ENCODE results near the gene EDNRA.

Gene EDNRA

DNA sequence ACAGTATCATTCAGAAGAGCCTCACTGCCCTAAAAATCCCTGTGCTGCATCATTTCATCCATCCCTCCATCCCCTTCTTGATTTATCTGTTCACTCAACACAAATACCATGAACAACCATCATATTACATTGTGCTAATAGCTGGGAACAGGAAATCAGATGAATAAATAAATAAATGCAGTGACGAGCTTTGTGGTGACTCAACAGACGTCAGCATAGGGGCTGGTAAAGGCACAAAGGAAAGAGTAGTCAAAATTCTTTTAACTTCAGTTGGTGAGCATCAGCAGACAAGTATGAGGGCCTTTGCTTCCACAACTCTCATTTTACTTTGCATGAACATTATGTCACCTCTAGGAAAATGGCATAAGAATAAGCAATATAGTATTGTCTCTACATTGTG lies 65.5 kb downstream of the EDNRA start:
- Histone ChIP-seq H3K4me1 (ENCODE audit: insufficient read depth, low read length, severe bottlenecking) (no peaks in the 10 kb centered on the region), H3F3A (ENCODE audit: insufficient read depth, low read length) (no peaks in the 10 kb centered on the region), H3K9ac (ENCODE audit: low read length) (no peak overlapping the region), H3K36me3 (ENCODE audit: insufficient read depth, low read length) (no peaks in the 10 kb centered on the region), H3K79me2 (ENCODE audit: insufficient read depth, low read length) (no peaks in the 10 kb centered on the region), H3K9me3 (ENCODE audit: low read length) (no peaks in the 10 kb centered on the region), H2AFZ (ENCODE audit: low read length) (no peak overlapping the region), H3K9me2 (ENCODE audit: low read depth, low read length) (no peaks in the 10 kb centered on the region), H3K27me3 (ENCODE audit: insufficient read depth, low read length) (no peaks in the 10 kb centered on the region), H3K27ac (ENCODE audit: low read depth, low read length, poor library complexity, severe bottlenecking) (no peak overlapping the region), H3K4me3 (ENCODE audit: low read depth, low read length, poor library complexity, severe bottlenecking) (no peak overlapping the region), H4K20me1 (ENCODE audit: insufficient read depth, low read length) (no peaks in the 10 kb centered on the region), H3K4me2 (ENCODE audit: low read length) (no peak overlapping the region)
- TF ChIP-seq EZH2 (IDR thresholded peaks at IDR 0.05; ENCODE audit: borderline replicate concordance, low read length) = no peak
- TF ChIP-seq, protein P1, sequence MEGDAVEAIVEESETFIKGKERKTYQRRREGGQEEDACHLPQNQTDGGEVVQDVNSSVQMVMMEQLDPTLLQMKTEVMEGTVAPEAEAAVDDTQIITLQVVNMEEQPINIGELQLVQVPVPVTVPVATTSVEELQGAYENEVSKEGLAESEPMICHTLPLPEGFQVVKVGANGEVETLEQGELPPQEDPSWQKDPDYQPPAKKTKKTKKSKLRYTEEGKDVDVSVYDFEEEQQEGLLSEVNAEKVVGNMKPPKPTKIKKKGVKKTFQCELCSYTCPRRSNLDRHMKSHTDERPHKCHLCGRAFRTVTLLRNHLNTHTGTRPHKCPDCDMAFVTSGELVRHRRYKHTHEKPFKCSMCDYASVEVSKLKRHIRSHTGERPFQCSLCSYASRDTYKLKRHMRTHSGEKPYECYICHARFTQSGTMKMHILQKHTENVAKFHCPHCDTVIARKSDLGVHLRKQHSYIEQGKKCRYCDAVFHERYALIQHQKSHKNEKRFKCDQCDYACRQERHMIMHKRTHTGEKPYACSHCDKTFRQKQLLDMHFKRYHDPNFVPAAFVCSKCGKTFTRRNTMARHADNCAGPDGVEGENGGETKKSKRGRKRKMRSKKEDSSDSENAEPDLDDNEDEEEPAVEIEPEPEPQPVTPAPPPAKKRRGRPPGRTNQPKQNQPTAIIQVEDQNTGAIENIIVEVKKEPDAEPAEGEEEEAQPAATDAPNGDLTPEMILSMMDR (IDR thresholded peaks at IDR 0.05; ENCODE audit: low read length) = no peak

DNA sequence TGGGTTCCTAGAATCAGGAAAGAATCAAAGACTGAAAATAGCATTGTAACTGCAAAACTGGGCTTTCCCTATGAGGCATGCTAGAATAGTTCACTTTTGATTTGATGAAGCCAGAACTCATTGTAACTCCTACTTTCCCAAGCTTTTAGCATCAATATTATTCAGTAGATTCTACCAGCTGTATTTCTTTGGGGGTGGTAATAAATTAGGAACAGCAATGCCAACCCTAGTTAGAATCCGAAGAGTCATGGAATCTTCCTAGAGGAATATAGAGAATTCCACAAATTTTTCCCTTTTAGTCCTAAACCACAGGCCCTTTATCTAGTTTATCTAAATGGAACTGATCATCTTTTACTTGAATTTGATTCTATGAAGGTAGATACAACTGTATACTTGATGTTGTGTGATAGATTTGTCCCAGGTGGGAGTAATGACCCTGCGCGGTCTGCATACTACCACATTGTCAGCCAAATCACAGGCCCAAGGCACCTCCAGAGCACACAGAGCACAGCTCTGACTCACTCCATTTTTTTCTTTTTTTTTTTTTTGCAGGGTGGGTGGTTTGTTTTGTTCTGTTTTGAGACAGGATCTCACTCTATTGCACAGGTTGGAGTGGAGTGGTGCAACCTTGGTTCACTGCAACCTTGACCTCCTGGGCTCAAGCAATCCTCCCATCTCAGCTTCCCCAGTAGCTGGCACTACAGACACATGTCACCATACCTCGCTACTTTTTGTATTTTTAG lies 66.6 kb downstream of the EDNRA start:
- Histone ChIP-seq H3K9ac (ENCODE audit: low read length) (no peak overlapping the region), H3F3A (ENCODE audit: insufficient read depth, low read length) (no peaks in the 10 kb centered on the region), H3K4me3 (ENCODE audit: low read depth, low read length, poor library complexity, severe bottlenecking) (no peak overlapping the region), H3K36me3 (ENCODE audit: insufficient read depth, low read length) (no peaks in the 10 kb centered on the region), H3K27me3 (ENCODE audit: insufficient read depth, low read length) (no peaks in the 10 kb centered on the region), H3K9me3 (ENCODE audit: low read length) (no peaks in the 10 kb centered on the region), H3K27ac (ENCODE audit: low read depth, low read length, poor library complexity, severe bottlenecking) (no peak overlapping the region), H3K4me1 (ENCODE audit: insufficient read depth, low read length, severe bottlenecking) (no peaks in the 10 kb centered on the region), H2AFZ (ENCODE audit: low read length) (no peak overlapping the region), H3K9me2 (ENCODE audit: low read depth, low read length) (no peaks in the 10 kb centered on the region), H3K4me2 (ENCODE audit: low read length) (no peak overlapping the region), H3K79me2 (ENCODE audit: insufficient read depth, low read length) (no peaks in the 10 kb centered on the region), H4K20me1 (ENCODE audit: insufficient read depth, low read length) (no peaks in the 10 kb centered on the region)
- TF ChIP-seq EZH2 (IDR thresholded peaks at IDR 0.05; ENCODE audit: borderline replicate concordance, low read length) = no peak
- TF ChIP-seq, protein P1 (IDR thresholded peaks at IDR 0.05; ENCODE audit: low read length) = no peak

DNA sequence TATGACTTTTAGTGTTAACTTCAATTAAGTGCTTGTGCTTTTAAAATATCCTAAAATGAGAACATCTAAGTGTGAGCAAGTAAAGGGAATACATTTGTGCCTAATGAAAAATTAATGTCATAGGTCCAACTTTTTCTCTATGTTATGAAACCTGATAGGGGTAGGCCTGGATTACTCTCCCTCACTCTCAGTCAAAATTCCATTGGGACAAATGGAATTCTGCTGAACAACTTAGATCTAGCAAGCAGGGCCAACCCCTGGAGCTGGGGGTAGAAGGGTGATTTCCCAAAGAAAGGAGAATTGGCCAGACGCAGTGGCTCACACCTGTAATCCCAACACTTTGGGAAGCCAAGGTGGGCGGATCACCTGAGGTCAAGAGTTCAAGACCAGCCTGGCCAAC lies 67.4 kb downstream of the EDNRA start:
- no peaks in the 10 kb centered on the region for H3K27me3 ChIP-seq (ENCODE audit: insufficient read depth, low read length)
- no peak overlapping the region for H2AFZ ChIP-seq (ENCODE audit: low read length)
- no peaks in the 10 kb centered on the region for H4K20me1 ChIP-seq (ENCODE audit: insufficient read depth, low read length)
- H3K9me3 ChIP-seq (ENCODE audit: low read length) = no peaks in the 10 kb centered on the region
- no peaks in the 10 kb centered on the region for H3K9me2 ChIP-seq (ENCODE audit: low read depth, low read length)
- no peak overlapping the region for H3K9ac ChIP-seq (ENCODE audit: low read length)
- H3K4me3 ChIP-seq (ENCODE audit: low read depth, low read length, poor library complexity, severe bottlenecking) = no peak overlapping the region
- H3F3A ChIP-seq (ENCODE audit: insufficient read depth, low read length) = no peaks in the 10 kb centered on the region
- H3K4me1 ChIP-seq (ENCODE audit: insufficient read depth, low read length, severe bottlenecking) = no peaks in the 10 kb centered on the region
- H3K79me2 ChIP-seq (ENCODE audit: insufficient read depth, low read length) = no peaks in the 10 kb centered on the region
- no peak overlapping the region for H3K4me2 ChIP-seq (ENCODE audit: low read length)
- H3K36me3 ChIP-seq (ENCODE audit: insufficient read depth, low read length) = no peaks in the 10 kb centered on the region
- no peak for TF ChIP-seq EZH2 (IDR thresholded peaks at IDR 0.05; ENCODE audit: borderline replicate concordance, low read length)
- TF ChIP-seq, protein P1 (IDR thresholded peaks at IDR 0.05; ENCODE audit: low read length) = no peak
- no peak overlapping the region for H3K27ac ChIP-seq (ENCODE audit: low read depth, low read length, poor library complexity, severe bottlenecking)

Measured in OCI-LY1 (cell line).